SK-N-MC (cell line): ENCODE results near the gene ITGB5.

Experiments
- EZH2 ChIP-seq: fragments of 200-600 bp; sonication (generic); IDR thresholded peaks from one replicate; pipeline ENCODE4 v1.6.1; 2017; ENCODE audit warnings: antibody characterized with exemption
- FOXP2 ChIP-seq: optimal IDR thresholded peaks from 2 replicates; pipeline ENCODE3; 2011; ENCODE audit warnings: mild to moderate bottlenecking, moderate library complexity; ENCODE audit not compliant: insufficient read depth; ENCODE audit errors: extremely low read length, control extremely low read depth
- POLR2AphosphoS5 ChIP-seq: IDR thresholded peaks from 2 replicates; pipeline ENCODE4 v1.6.1; 2012; ENCODE audit warnings: mild to moderate bottlenecking, low read depth, low read length, borderline replicate concordance

DNA sequence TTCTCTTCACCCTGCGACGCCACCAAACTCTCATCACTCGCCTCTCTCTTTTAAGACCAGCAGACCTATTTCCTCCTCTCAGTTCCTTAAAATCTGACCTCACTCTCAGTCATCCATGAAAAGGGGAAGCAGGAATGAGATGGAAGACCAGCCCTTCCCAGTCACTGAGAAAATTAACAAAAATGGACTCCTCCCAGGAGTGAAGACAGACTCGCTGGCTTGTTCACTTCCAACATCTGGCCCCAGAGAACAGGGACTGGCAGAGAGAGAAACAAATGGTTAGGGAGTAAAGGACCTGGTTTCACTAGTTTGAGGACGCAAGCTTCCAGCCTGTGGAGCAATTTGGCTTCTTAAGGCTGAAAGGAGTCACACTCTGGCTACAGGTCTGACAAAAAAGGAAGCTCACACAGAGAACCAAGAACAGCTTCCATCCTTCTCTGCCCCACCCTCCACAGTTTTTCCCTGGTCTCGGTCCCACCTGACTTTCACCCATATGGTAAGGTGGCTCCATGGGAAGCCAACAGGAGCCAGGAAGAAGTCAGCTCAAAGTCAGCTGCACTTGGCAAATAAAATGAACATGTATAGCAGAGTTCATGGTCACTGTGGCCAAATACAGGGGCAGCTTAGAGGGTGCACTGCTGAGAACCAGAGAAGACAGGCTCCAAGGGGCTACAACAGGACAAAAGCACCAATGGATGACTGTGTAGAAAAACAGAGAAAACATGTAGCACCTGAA is 57.2 kb downstream of the ITGB5 start:
- no peak for TF ChIP-seq EZH2
- no peak for TF ChIP-seq POLR2AphosphoS5
- no peak for TF ChIP-seq FOXP2
